GM21381 (cell line): ENCODE results near the gene CBX2.

Experiments
- ATAC-seq: cut with Tn5 transposase; IDR thresholded peaks from one replicate; pipeline ENCODE4 v1.9.1; 2021; ENCODE audit warnings: mild to moderate bottlenecking, moderate library complexity; ENCODE audit not compliant: unreplicated experiment

Gene CBX2

GRCh38 chr17:79786930-79787643 lies 9.1 kb downstream of the CBX2 start:
- ATAC-seq, result no peak

- ATAC-seq, result no peak
These were observed 10.5 kb downstream of the CBX2 start for GRCh38 chr17:79788455-79788854.

GRCh38 chr17:79788989-79789942 lies 11.3 kb downstream of the CBX2 start:
- no peak for ATAC-seq

- ATAC-seq, result no peak
These were observed 12.2 kb downstream of the CBX2 start for GRCh38 chr17:79789943-79790804.

- ATAC-seq, result no peak
These were observed 13.1 kb downstream of the CBX2 start for GRCh38 chr17:79790805-79791734.

GRCh38 chr17:79791735-79792161 lies 13.8 kb downstream of the CBX2 start:
- no peak for ATAC-seq

- ATAC-seq, result no peak
These were observed 14.5 kb downstream of the CBX2 start for GRCh38 chr17:79792341-79792871.

- ATAC-seq, result no peak
These were observed 15.3 kb downstream of the CBX2 start for GRCh38 chr17:79792984-79793923.

- no peak for ATAC-seq
These were observed 16.0 kb downstream of the CBX2 start for GRCh38 chr17:79793924-79794304.

GRCh38 chr17:79794659-79795511 lies 16.9 kb downstream of the CBX2 start:
- ATAC-seq, result no peak

GRCh38 chr17:79795795-79796443 lies 18.0 kb downstream of the CBX2 start:
- no peak for ATAC-seq

- no peak for ATAC-seq
These were observed 18.5 kb downstream of the CBX2 start for GRCh38 chr17:79796444-79796762.

GRCh38 chr17:79796763-79797491 lies 19.0 kb downstream of the CBX2 start, which contains the start of gene CBX8:
Gene CBX8, minus strand, starts transcription at chr17:79797077. Its CDS starts 79 bp downstream, at chr17:79796998.
- peak; percentile 89 for ATAC-seq

- no peak for ATAC-seq
These were observed 19.7 kb downstream of the CBX2 start for GRCh38 chr17:79797492-79798298.

GRCh38 chr17:79798299-79799173 lies 20.6 kb downstream of the CBX2 start:
- ATAC-seq, result no peak
